ENCODE measurements around the gene FAM78A.

FAM78A gene

DNA sequence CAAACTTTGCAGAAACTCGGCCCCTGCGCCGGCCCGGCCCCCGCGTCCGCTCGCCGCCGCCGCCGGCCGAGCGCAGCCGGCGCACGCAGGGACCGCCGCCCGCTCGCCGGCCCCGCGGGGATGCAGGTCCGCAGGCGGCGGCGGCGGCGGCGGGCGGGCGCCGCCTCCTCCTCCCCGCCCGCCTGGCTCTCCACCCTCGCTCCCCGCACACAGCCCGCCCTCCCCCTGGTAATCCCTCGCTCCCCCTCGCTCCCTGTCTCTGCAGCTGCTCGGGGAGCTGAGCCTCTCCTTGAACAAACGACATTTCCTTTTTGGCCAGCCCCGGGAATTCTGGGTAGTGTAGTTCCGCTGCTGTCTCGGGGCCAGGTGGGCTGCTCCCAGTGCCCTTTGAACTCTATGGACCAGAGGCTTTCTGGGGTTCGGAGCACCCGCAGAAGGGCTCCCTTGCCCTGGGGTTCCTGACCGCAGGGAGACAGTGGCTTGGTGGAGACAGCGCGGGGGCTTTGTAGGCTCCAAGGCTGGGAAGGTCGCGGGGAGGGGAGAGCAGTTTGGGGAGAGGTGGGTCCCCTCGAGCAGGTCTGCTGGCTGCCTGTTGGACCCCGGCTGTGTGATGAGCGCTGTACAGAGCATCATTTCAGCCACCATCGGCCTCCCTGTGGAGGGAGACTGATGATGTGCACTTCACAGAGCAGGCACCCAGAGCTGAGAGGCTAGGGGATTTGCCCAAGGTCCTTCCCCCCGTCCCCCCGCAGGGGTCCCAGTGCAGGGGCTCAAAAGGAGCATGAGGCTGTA lies 1.8 kb upstream of the FAM78A start:
- DNase-seq (ENCODE audit: low read depth, low spot score): peak; percentile 73
- peak overlapping the region; percentile 22 for H3K4me3 ChIP-seq (ENCODE audit: low read depth, low read length)
- TF ChIP-seq, protein P1, sequence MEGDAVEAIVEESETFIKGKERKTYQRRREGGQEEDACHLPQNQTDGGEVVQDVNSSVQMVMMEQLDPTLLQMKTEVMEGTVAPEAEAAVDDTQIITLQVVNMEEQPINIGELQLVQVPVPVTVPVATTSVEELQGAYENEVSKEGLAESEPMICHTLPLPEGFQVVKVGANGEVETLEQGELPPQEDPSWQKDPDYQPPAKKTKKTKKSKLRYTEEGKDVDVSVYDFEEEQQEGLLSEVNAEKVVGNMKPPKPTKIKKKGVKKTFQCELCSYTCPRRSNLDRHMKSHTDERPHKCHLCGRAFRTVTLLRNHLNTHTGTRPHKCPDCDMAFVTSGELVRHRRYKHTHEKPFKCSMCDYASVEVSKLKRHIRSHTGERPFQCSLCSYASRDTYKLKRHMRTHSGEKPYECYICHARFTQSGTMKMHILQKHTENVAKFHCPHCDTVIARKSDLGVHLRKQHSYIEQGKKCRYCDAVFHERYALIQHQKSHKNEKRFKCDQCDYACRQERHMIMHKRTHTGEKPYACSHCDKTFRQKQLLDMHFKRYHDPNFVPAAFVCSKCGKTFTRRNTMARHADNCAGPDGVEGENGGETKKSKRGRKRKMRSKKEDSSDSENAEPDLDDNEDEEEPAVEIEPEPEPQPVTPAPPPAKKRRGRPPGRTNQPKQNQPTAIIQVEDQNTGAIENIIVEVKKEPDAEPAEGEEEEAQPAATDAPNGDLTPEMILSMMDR (IDR thresholded peaks at IDR 0.05; ENCODE audit: low read depth, low read length): no peak
- in situ Hi-C loops (cut with HindIII; ENCODE audit: low sequenced_read_pairs): no loop called here

DNA sequence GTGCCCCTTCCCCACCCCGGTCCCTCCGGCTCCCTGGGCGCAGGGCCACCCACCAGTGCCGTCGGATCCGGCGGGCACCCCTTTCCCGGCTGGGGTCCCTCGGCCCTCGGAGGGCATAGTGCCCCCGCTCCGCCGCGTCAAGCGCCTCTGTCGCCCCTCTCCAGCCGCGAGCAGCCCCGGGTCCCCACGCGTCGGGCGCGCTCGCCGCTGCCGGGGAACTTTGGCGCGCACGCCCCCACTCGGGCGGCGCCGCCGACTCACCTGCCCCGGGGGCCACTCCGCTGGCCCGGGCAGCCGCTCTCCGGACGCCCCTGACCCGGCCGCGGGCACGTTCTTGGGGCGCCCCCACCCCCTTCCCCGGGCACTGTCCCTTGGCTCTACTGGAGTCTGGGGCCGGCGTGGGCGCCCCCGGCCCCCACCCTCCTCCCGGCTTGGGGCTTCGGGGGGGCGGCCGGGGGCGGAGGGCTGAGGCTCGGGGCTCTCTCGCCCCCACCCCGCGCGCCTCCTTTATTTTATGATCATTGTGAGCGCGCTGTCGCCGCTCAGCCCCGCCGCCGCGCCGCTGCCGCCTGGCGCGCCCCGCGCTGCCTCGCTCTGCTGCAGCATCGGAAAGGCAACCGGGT lies 1.1 kb upstream of the FAM78A start:
- in situ Hi-C loops (cut with HindIII; ENCODE audit: low sequenced_read_pairs): no loop called here
- TF ChIP-seq, protein P1 (IDR thresholded peaks at IDR 0.05; ENCODE audit: low read depth, low read length): no peak
- H3K4me3 ChIP-seq (ENCODE audit: low read depth, low read length): peak overlapping the region; percentile 22
- no peak for DNase-seq (ENCODE audit: low read depth, low spot score)

DNA sequence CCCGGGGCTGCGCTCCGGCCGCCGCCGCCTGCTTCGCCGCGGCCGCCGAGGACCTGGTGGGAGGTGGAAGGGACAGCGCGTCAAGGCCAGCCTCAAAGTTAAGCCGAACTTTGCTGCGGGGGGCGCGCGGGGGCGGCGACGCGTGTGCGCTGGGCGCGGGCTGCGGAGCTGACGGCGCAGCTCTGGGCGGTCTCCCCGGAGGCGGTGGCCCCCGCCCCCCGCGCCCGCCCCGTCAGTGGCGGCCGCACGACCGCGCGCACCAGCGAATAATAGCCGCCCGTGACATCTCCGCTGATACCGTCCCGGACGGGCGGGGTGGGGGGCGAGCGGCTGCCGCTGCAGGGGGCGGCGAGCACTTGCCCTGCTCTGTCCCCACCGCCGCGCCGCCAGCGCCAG lies 579 bp upstream of the FAM78A start:
- in situ Hi-C loops (cut with HindIII; ENCODE audit: low sequenced_read_pairs): no loop called here
- no peak overlapping the region for H3K4me3 ChIP-seq (ENCODE audit: low read depth, low read length)
- TF ChIP-seq, protein P1 (IDR thresholded peaks at IDR 0.05; ENCODE audit: low read depth, low read length): no peak
- DNase-seq (ENCODE audit: low read depth, low spot score): no peak

DNA sequence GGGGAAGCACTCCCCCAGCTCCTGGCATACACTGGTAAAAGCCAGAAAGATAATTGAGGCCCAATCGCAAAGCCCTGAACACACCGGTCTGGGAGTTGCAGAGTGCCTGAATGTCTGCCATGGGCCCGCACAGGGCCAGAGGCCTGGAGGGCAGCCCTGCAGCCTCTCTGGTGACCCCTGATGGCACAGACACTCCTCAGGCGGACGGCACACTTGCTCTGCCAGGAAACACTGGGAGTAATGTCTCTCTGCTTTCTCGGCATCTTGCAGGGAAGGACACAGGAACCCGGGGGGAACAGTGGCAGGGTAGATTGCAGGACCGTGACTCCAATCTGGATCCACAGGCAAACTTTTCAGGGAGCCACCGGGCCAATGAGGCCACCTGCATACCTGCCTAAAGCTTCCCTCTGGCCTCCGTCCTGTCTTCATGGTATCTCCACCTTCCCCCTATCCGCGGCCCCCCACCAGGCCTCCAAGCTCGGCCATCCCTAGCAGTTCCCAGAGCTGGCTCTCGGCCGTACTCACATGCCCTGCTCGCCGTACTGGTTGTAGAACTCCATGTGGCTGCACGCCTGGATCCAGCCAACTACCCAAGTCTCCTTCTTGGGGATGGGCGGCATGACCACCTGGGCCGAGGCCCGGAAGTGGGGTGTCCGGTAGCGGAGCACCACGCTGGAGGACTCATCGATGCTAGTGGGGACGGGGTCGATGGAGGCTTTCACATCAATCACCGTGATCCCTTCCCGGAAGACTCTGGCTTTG lies 797 bp downstream of the FAM78A start:
- DNase-seq (ENCODE audit: low read depth, low spot score): no peak
- in situ Hi-C loops (cut with HindIII; ENCODE audit: low sequenced_read_pairs): no loop called here
- no peak overlapping the region for H3K4me3 ChIP-seq (ENCODE audit: low read depth, low read length)
- TF ChIP-seq, protein P1 (IDR thresholded peaks at IDR 0.05; ENCODE audit: low read depth, low read length): no peak

DNA sequence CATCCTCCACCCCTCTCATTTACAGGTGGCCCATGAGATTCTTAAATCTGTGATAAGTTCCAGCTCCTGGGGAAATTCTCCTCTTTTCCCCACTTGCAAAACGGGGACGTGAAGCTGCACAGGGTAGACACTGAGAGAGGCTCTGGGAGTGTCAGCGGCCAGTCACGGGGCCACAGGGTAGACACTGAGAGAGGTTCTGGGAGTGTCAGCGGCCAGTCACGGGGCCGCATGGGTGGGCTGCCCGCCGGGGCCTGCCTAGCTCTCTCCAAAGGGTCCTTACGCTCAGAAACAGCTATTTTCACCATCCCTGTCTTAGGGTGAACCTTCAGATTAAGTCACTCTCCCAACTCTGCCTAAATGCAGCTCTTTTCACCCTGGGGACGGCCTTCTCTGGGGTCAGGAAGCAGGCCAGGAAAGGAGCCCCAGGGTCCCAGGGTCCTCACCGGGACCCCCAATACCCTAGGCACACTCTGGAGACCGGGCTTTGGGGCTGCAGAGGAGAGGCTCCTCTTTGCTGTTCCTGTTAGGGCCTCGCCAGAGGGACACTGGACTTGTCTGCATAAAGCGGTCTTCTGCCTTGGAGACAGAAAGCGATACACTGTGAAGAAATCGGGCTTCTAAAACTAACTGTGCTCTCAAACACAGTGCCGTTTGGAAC lies 1.5 kb downstream of the FAM78A start:
- TF ChIP-seq, protein P1 (IDR thresholded peaks at IDR 0.05; ENCODE audit: low read depth, low read length): no peak
- no peak overlapping the region for H3K4me3 ChIP-seq (ENCODE audit: low read depth, low read length)
- no peak for DNase-seq (ENCODE audit: low read depth, low spot score)
- in situ Hi-C loops (cut with HindIII; ENCODE audit: low sequenced_read_pairs): no loop called here

Measured in astrocyte of the spinal cord (primary cell).